GM18517 (cell line): ENCODE measurements around the gene DEGS2.

Experiments
- ATAC-seq: cut with Tn5 transposase; IDR thresholded peaks from one replicate; pipeline ENCODE4 v1.9.1; 2021; ENCODE audit warnings: mild to moderate bottlenecking, moderate library complexity; ENCODE audit not compliant: unreplicated experiment

DEGS2 gene

DNA sequence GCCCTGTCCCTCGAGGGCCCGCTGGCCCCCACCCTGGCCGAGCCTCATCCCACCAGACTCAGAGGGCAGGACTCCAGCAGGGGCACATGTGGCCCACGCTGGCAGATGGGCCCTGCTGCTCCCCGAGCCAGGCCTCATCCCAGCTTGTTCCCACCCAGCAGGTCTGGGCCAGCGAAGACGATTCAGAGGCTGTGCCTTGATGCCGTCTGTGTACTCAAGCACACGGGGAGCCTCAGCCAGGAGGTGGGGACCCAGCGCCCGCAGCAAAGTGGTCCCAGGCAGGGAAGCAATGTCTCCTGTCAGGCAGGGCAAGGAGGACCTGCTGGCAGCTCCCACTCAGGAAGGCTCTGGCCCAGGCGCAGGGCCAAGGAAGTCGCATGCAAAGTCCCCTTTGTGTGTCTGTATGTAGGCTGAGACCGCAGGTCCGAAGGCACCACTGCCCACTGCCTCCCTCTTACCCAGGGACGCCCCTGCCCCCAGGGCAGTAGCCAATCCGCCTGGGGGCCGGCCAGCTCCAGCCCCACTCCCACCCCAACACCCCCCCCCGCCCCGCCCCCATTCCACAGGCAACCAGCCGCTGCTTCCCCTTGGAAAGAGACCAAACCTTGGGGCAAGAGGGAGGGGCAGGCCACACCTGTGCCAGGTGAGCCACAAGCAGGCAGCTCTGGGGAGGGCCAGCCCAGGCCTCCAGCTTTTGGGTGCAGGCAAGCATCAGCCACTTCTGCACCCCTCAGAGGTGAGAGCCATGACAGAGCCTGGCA, 9.4 kb downstream of the DEGS2 start:
- no peak for ATAC-seq

DNA sequence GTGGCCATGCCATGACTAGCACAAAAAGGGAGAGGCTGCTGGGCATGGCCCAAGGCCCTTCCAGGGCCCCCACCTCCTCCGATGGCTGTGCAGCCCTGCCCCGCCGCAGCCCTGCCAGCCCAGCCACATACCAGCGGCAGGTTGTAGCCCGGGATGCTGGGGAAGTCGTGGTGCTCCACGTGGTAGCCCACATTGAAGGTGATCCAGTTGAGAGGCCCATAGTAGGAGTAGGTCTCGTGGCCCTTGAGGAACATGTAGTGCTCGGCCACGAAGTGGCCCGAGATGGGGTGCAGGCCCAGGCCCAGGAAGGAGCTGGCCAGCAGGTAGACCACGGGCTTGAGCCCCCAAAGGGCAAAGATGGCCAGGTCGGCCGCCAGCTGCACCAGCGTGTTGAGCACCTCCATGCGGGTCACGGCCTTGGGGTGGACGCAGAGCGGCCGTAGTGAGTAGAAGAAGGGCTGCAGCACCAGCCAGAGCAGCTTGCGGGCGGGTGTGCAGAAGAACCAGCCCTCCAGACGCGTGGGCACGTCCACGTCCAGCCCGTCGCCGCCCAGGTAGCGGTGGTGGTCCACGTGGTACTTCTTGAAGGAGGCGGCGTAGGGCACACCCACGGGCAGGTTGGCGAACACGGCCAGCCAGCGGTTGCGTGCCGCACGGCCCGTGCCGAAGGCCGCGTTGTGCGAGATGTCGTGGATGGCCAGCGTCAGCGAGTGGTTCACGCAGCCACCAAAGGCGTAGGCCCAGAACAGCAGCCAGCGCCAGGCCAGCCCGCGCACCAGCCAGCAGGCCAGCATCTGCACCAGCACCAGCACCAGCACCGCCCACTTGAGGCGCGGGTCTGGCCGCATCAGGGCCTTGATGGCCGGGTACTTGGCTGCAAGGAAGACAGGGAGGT, 10.4 kb downstream of the DEGS2 start:
- no peak for ATAC-seq

DNA sequence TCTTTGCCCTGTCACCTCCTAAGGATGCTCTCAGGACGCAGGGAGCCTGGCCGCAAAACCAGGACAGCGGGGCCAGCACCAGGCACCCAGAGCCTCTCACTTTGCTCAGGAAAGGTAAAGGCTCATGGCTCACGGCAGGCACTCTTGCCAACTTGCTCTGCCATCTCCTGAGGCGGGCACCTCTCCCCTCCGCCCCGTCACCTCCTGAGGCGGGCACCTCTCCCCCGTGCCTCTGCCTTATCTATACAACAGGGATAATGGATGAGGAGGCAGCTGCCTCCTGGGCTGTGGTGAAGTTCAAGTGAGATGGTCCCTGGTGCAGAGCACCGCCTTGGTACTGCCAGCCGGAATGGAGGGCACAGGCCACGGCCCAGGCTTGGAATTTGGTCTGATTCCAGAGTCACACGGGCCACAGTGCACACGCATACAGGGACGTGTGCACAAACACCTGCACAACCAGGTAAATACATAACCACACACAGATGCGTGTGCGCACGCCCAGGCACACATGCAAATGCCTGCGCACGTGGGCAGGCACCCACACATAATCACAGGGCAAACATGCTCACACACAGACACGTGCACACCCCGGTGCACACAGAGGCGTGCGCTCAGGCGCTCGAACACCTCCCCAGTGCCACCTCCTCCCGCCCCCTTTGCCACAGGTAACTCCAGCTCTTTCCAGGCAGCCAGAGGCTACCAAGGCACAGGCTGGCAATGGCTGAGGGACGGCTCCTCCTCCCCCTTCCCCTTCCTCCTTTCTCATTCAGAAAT, 11.6 kb downstream of the DEGS2 start:
- ATAC-seq, result no peak

DNA sequence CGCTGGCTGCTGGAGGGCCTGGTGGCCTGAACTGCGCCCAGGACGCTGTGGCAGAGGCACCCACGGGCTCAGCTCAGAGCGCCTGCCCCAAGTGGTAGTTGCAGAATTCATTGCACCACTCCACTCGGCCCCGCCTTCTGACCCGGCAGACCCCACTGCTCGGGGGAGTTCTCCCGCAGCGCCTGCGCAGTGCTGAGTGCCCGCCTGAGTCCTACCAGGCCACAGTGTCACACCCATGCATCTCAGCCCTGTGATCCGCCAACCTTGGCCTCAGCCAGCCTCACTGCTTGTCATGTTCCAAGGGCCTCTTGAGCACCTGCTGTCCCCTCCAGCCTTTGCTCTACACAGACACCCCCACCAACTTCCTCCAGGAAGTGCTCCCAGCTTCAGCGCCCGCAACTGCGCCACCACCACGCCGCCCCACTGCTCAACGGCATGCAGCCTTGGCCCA, 12.2 kb downstream of the DEGS2 start:
- ATAC-seq, result no peak

DNA sequence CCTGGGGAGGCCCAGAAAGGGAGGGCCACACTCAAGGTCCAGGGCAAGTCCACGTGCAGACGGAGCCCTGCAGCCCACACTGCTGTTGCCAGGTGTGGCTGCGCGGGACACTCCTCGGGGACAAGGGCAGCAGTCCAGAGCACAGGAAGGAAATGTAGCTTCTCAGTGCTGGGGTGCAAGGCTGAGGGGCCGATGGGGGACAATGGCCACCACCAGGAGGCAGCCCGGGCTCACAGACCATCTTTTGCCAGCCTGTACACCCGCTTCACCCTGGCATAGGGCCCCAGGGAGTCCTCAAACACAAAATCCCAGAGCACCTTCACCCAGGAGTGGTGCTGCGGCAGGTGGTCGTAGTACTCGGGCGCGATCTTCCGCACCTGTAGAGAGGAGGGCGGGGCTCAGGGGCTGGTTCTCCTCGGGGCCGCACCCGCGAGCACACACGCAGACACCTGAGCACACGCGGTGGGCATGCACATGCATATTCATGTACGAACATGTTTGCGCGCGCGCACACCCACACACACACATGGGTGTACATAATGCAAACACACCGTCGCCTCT, 12.8 kb downstream of the DEGS2 start:
- ATAC-seq, result no peak

DNA sequence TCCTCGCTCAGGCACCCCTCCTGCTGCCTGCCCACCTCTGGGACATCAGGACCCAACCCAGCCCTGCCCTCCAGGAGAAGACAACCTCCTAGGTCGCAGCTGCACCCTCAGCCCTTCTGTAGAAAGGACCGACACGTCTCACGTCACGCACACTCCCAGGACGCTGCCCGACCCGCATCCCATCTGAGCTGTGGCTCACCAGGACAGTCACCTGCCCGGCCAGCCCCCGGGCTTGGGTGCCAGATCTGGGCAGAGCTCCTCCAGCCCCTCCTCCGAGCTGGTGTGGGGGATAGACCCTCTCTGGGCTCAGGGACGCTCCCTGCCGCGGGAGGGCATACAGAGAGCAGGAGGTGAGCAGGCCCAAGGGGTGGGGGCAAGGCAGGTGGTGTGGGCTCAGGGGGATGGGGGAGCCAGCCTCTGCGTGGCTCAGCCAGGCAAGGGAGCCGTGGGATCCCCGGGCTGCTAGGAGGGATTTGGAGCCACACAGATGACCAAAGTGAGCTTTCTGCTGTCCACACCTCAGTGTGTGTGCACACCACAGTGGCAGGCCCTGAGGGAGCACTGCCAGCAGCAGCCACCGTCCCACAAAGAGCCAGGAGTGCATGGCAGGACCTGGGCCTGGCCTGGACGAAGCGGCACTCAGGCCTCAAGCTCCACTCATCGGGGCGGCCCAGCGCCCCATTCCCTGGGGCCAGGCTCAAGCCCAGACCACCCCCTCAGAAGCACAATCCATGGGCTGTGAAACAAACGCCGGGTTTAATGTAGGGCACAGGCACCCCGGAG, 13.6 kb downstream of the DEGS2 start:
- ATAC-seq, result no peak

DNA sequence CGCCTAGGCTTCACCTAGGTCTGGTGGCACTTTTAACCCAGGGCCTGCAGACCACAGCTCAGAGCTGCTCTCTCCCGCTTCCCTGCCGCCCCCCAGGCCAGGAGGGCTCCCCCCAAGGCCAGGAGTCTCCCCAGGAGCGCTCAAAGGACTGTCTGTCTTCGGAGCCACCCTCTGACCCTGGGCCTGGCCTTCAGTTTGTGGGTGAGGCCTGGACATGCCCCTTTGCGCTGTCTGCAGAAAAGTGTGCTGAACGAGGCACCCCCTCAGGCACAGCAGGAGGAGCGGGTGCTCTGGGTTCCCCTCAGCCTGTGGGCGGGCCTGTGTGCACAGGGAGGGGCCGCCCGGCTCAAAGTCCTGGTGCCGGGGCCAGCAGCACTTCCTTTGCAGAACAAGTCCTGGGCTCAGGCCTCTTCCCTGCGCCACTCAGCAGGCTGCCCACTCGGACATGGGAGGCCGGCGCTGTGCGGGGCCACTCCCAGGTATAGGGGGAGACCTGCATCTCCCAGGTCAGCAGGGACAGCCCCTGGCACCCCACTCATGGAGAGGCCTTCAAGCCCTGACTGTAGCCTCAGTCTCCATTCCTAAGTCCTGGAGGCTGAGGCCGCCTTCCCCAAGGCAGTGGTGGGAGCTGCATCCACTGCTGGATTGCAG, 14.3 kb downstream of the DEGS2 start:
- ATAC-seq, result no peak

DNA sequence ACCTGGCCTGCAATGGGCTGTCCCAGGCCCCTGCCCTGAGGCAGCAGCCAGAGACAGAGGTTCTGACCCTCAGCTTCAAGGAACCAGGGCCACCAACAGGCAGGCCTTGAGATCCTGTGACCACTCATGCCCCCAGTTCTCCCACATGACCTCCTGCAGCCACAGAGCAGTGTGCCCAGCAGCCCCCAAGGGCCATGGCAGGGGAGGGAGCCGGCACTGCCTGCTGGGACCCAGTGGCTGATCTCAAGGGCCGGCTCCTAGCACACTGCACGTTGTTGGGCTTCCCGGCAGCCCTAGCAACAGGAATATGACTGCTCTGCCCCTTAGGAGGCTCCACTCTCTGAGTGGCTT, 14.8 kb downstream of the DEGS2 start:
- no peak for ATAC-seq

DNA sequence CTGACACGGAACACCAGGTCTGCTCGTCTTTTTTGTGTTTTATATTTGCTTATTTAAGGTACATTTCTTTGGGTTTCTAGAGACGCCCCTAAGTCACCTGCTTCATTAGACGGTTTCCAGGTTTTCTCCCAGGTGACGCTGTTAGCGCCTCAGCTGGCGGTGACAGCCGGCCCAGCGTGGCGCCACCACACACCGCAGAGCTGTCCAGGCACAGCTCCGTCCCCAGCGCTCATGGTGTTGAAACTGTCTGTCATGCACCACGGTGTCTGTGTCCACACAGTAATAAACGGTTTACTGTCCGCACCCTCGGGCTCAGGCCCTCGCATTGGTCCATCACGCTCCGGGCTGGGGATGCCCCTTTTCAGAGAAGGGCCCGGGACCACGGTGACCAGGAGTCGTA, 15.5 kb downstream of the DEGS2 start:
- ATAC-seq, result no peak

DNA sequence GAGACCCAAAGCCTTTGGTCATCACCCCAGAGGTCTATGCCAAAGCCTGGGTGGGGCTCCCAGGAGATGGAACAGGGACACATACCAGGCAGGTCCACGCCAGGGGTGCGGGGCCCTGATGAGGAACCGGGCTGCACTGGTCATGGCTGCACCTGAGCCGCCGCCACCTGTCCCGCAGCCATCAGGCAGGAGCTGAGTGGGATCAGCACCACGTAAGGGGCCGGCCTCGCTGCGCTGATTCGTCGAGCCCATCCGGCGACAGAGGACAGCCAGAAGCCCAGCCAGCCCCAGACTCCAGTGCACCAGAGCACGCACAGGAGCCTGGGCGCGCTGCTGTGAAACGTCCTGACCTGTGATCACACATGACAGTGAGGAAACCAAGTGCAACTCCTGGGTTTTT, 15.9 kb downstream of the DEGS2 start:
- ATAC-seq, result no peak

DNA sequence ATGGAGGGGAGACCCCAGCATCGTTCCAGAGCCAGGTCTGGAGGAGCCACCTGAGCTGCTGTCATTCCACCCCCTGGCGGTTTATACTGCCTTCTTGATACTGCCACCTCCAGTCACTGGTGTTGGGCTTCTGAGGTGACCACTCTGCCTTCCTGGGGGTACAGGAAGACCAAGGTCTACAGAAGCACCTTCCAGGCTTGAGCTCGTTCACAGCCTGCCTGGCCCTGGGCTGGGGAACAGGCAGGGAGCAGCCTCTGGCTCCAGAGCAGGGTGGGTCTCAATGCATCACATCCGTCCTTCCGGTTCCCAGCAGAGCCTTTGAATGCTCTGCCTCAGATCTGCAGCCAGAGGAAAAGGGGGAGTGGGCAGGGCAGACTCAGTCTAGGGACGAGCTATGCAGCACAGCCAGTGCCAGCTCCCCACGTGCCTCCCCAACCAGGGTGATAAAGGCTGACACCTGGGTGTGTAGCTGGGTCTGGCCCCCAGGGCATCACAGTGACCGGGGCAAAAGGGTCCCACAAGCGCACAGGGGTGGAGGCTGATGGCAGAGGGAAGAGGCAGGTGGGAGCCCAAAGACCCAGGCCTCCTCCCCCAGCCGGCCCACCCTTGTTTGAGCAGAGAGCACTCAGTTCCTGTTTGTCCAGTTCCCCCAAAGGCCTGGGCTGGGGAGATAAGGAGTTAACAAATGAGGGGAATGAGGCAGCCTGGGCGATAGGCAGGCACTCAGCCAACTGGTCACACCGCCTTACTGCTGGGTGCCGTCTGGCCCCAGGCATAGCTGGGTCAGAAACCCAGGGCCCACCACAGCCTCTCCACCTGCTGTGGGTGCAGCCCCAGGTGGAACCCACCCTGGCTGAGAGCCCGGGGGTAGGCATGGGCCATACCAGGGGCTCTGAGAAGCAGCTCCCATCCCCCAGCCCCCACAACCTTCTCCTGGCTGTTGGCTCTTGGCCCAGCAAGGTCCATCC, 17.1 kb downstream of the DEGS2 start:
- ATAC-seq, result no peak

DNA sequence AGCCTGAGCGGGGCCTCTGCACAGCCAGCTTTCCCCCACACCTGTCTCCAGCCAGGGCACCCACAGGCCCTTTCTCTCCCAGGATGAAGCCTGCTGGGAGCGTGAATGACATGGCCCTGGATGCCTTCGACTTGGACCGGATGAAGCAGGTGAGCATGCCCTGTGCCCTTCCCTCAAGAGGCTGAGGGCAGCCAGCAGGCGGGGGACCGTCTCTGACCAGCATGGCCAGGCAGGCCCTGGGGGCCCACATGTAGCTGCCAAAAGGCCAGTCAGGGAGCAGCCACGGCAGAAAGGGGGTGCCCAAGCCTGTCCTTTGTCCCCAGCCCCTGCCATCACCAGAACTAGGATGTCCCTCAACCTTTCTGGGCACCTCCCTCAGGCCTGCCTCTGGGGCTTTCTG, 18.3 kb downstream of the DEGS2 start:
- no peak for ATAC-seq

DNA sequence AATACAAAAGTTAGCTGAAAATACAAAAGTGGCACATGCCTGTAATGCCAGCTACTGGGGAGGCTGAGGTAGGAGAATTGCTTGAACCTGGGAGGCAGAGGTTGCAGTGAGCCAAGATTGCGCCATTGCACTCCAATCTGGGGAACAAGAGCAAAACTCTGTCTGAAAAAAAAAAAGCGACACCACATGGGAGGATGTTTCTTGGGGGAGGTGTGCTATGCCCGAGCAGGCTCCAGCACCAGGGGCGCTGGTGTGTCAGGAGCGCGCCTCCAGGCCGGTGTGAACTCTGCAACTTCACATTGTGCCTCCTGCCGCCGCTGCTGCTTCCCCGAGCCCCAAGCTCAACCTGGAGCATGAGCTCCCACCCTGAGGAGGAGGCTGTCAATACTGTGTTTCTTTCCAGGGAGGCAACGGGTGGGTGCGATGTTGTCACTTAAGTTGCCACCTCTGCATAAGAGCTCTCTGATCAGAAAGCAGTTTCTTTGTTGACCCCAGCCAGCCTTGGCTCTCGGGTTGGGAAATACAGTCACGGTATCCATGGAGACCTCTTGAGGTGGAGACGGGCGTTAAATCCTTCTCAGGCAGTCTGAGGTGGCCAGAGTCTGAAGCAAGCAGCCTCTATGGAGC, 18.9 kb downstream of the DEGS2 start:
- no peak for ATAC-seq

DNA sequence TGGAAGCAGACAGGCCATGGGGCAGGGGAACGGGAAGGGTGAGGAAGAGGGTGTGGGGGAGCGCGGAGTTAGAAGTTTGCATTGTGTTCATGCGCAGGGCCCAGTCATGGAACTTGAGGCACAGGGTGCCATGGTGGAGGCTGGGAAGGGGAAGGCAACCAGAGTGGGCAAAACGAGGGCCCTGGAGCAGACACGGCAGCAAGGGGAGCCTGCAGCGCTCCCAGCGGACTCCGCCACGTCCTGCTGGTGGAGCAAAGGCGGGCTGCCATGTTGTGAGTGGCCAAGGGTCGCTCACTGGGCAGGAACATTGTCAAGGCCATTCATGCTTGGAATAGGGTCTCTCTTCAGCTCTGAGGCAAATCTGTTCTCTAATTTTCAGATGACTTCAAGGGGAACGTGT, 20.5 kb downstream of the DEGS2 start:
- no peak for ATAC-seq

DNA sequence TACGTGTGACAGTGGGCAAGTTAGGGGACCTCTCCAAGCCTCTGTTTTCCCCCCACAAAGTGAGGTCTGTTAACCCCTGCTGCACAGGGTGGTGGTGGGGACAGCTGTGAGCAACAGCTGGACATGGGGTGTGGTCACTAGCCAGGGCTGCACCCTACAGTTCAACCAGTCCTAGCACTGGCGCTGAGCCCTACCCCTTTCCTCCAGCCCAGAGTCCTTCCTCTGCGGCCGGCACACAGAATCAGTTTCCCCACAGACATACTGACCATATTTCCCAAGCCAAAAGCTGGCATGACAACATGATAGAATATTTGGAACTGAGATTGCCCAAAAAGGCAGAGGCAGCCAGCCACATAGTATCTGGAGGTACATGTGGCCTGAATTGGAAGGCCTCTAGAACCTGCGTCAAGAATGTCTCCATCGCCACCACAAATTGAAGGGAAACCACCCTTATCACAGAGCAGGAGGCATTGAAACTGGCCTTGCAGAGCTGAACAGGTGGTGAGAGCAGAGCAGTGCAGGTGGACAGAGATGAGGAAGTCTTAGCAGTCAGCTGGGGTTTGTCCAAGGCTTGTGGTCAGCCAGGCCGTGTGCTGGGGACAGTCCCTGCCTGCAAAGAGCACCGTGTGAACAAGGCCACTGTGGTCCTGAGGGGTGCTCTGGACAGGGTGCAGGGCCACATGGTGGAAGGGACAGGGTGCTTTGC, 21.2 kb downstream of the DEGS2 start:
- ATAC-seq, result no peak

DNA sequence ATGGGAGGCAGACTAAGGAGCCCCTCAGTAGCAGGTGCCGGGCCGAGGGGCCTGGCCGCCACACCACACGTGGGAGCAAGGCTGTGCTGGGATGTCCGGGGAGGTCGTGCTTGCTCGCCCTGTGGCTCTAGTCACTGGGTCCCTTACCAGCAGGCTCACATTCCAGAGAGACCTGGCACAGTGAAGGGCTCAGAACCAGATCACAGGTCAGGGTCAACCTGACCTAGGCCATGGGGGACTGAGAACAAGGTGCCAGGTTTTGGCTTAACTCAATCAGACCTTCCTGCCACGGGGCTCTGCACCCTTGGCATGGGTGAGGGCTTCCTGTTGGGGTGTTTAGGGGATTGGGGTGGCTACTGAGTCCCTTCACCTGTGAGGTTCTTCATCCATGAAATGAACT, 22.3 kb downstream of the DEGS2 start:
- ATAC-seq, result no peak

DNA sequence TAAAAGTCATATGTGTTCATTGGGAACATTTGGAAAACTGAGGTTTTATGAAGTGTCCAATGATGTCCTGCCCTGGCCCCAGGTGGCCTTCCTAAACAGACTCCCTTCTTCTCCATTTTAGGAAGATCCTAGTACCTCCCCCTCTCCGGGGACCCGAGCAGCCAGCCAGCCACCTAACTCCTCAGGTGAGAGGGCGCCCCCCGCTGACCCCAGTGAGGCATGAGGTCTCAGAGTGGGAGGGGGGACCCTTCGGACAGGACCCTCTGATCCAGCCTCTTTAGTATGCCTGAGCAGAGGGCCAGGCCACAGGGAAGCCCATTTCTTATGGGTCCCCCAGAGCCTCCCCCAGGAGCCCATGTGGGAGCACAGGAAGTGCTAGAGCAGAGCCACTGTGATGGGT, 23.7 kb downstream of the DEGS2 start:
- ATAC-seq, result no peak

DNA sequence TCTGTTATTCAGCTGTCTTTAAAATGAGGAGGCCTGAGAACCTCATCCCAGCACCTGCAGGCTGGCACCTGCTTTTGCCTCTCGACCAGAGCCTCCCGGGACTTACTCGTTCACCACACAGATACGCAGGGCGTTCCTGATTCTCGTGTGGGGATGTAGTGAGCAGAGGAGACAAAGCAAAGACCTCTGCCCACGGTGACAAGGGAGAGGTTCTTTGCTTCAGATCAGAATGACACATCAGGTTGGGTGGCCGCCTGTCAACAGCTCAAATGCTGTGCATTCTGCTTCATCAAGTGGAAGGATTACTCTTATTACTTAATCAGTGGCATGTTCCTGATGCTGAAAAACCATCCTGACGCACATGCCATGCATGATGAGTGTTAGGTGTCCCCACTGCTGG, 24.4 kb downstream of the DEGS2 start:
- no peak for ATAC-seq
